ENCODE data around the gene SLC39A9. TPM values are rescaled to one million over a fixed set of nuclear protein-coding genes. Genes with fewer than 3 reads are reported as not detected.

SLC39A9 gene
- total and polyA plus RNA-seq, 2 of the 4 experiments (the other 2 are of a cell fraction), result 41.4 to 168 TPM

GRCh38 chr14:69349091-69349777 lies 49.3 kb upstream of the SLC39A9 start:
- no peak overlapping the region for H2BK120ac ChIP-seq (ENCODE audit: low read depth, low read length)
- H3K18ac ChIP-seq (ENCODE audit: low read depth, low read length), result no peak overlapping the region
- no peak overlapping the region for H3K4ac ChIP-seq (ENCODE audit: low read depth, low read length)
- H3K14ac ChIP-seq (replicated peaks; ENCODE audit: low read depth, low read length), result no peak overlapping the region
- POLR2A ChIA-PET (ENCODE audit: unreplicated experiment), result no interaction called here
- H3K4me2 ChIP-seq (ENCODE audit: low read depth, low read length), result no peak overlapping the region
- H2AFZ ChIP-seq (replicated peaks; ENCODE audit: low read length, poor library complexity), result no peak overlapping the region
- in situ Hi-C loops (cut with MboI; ENCODE audit: low sequenced_read_pairs) (no loop called here), intact Hi-C loops (cut with micrococcal nuclease) (loop anchor here (5.0 kb wide), 2 partner anchors 87 to 487 kb away; partner anchors contain the start of gene GALNT16), dilution Hi-C loops (cut with HindIII; ENCODE audit: low sequenced_read_pairs, unreplicated experiment) (no loop called here)
- no peak overlapping the region for H3K23ac ChIP-seq (ENCODE audit: low read depth, low read length)
- H3K4me3 ChIP-seq (ENCODE audit: insufficient read depth, low read depth, low read length), result no peak overlapping the region
- no peak overlapping the region for H3K27ac ChIP-seq (ENCODE audit: insufficient read depth, low read length)
- TF ChIP-seq SMC3 (IDR thresholded peaks at IDR 0.05; ENCODE audit: low read depth, low read length) (no peak), ELK1 (IDR thresholded peaks at IDR 0.05; ENCODE audit: borderline replicate concordance, low read depth, low read length) (no peak), MAZ (IDR thresholded peaks at IDR 0.05; ENCODE audit: borderline replicate concordance, low read depth, low read length) (no peak), RCOR1 (IDR thresholded peaks at IDR 0.05; ENCODE audit: insufficient replicate concordance, low read length) (no peak), CHD1 (IDR thresholded peaks at IDR 0.05; ENCODE audit: low read depth, low read length) (no peak), CEBPB (IDR thresholded peaks at IDR 0.05; ENCODE audit: low read depth, low read length) (no peak), RFX5 (IDR thresholded peaks at IDR 0.05; ENCODE audit: low read depth, low read length) (no peak), RAD21 (IDR thresholded peaks at IDR 0.05; ENCODE audit: low read length) (no peak), CTCF (conservative IDR thresholded peaks at IDR 0.05; ENCODE audit: low read depth, low read length) (no peak), POLR2A (IDR thresholded peaks at IDR 0.05; ENCODE audit: low read depth, low read length) (no peak), FOS (IDR thresholded peaks at IDR 0.05; ENCODE audit: low read depth, low read length) (no peak), MAFK (IDR thresholded peaks at IDR 0.05; ENCODE audit: low read depth, low read length) (no peak), BHLHE40 (IDR thresholded peaks at IDR 0.05; ENCODE audit: low read depth, low read length) (no peak), MXI1 (IDR thresholded peaks at IDR 0.05; ENCODE audit: borderline replicate concordance, low read depth, low read length) (no peak), NFE2L2 (IDR thresholded peaks at IDR 0.05; ENCODE audit: low read depth, low read length) (no peak), USF2 (IDR thresholded peaks at IDR 0.05; ENCODE audit: low read depth, low read length) (no peak)
- no peaks in the 10 kb centered on the region for H3K4me1 ChIP-seq (ENCODE audit: control insufficient read depth, insufficient read depth, low read length)
- H4K20me1 ChIP-seq (ENCODE audit: insufficient read depth, low read length), result no peaks in the 10 kb centered on the region
- 89% methylated on average over 3 of the region's 11 CpGs; no CpG with 5 or more reads in 1 of the 2 experiments for WGBS, 2 experiments (ENCODE audit: extremely low coverage in 2 of 2, insufficient read length in 1 of 2)
- H2BK20ac ChIP-seq (ENCODE audit: low read depth, low read length), result no peak overlapping the region
- H3K9me1 ChIP-seq (ENCODE audit: insufficient read depth, low read length), result no peaks in the 10 kb centered on the region
- no peaks in the 10 kb centered on the region for H3K79me1 ChIP-seq (ENCODE audit: low read depth in 1 of 2, low read length in 2 of 2)
- H4K5ac ChIP-seq (ENCODE audit: low read depth, low read length), result no peak overlapping the region
- H4K91ac ChIP-seq (ENCODE audit: insufficient read depth, low read depth, low read length), result no peak overlapping the region
- H3K9ac ChIP-seq (ENCODE audit: low read depth, low read length), result no peak overlapping the region
- CTCF ChIA-PET, result no interaction called here
- H3K9me3 ChIP-seq (ENCODE audit: control insufficient read depth, insufficient read depth, low read length), result no peaks in the 10 kb centered on the region
- peaks cover 31% of the 10 kb centered on the region for H3K27me3 ChIP-seq (ENCODE audit: control insufficient read depth, insufficient read depth, low read length)
- H2AK5ac ChIP-seq (ENCODE audit: low read depth, low read length), result no peak overlapping the region
- ATAC-seq (ENCODE audit: low read depth) (no peak), DNase-seq (no peak)
- peak overlapping the region; percentile 43 for H2AK9ac ChIP-seq (replicated peaks; ENCODE audit: low read depth, low read length, poor library complexity)
- H3K56ac ChIP-seq (ENCODE audit: extremely low read depth, insufficient read depth, low read length), result no peak overlapping the region
- no peak overlapping the region for H4K8ac ChIP-seq (ENCODE audit: low read depth in 2 of 2, low read length in 2 of 2)
- no peaks in the 10 kb centered on the region for H3K36me3 ChIP-seq (ENCODE audit: control insufficient read depth, insufficient read depth, low read length)
- H2BK15ac ChIP-seq (ENCODE audit: low read depth, low read length), result no peak overlapping the region
- no peak overlapping the region for H2BK5ac ChIP-seq (ENCODE audit: low read depth, low read length, poor library complexity, severe bottlenecking)
- BruUV-seq (replicated peaks), result no TSS peak
